GM18526 (cell line): ENCODE measurements around the gene HS3ST6.

Experiments used
- POLR2A ChIP-seq: IDR thresholded peaks from 3 replicates; pipeline ENCODE4 v1.6.1; 2011; ENCODE audit not compliant: insufficient read length; ENCODE audit errors: extremely low read depth

HS3ST6 gene

DNA sequence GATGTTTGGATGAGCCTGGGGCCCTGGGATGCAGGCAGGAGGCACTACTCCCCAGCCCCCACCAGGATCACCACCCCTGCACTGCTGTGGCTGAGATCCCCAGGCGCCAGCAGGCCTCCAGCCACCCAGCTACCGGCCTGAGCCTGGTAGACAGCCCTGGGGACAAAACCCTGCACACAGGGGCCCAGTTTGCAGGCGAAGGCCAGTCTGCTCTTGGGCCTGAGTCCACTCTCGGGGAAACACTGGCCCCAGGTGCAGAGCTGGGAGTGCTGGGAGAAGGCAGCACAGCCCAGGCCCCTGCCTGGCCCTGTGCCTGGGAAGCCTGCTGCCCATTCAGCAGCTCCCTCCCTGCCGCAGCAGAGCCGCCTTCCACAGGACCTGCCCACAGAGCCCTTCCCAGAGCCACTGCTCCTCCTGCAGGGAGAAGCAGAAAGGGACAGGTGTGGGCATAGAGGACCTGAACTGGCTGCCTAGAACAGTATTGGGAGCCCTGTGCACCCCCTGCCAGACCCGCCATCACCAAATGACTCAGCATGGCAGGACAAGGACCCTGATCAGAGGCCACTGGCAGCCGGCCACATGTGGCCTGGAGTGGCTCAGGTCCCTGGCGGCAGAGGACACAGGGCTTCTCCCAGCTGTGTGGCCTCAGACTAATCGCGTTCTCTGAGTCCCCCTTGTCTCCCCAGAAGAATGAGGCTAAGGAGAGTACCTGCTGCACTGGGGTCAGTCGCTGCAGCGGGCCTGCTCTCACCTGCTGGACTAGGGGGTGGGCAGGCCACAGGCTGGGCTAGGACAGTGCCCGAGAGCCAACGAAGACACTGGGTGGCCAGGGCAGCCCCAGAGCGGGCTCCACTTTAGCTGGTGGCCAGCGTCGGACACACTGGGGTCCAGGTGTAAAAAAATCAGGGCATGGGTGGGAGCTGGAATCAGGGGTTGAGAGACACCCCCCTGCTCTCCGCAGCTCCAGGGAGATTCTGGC, 14.1 kb upstream of the HS3ST6 start:
- TF ChIP-seq POLR2A, result no peak

DNA sequence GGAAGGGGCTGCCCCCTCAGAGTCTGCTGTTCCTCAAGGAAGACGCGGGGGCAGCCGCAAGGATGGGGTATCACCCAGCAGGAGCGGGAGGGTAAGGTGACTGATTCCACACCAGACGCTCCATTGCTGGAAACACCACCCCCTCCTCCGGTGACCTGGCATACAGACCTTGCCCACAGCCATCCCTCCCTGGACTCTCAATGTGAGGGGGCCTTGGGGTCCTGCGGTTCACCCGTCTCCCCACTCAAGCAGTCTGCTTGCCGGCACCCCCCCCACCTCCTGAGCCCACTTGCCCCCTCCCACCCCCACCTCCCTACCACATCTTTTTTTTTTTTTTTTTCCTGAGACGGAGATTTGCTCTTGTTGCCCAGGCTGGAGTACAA, 12.1 kb upstream of the HS3ST6 start:
- no peak for TF ChIP-seq POLR2A

DNA sequence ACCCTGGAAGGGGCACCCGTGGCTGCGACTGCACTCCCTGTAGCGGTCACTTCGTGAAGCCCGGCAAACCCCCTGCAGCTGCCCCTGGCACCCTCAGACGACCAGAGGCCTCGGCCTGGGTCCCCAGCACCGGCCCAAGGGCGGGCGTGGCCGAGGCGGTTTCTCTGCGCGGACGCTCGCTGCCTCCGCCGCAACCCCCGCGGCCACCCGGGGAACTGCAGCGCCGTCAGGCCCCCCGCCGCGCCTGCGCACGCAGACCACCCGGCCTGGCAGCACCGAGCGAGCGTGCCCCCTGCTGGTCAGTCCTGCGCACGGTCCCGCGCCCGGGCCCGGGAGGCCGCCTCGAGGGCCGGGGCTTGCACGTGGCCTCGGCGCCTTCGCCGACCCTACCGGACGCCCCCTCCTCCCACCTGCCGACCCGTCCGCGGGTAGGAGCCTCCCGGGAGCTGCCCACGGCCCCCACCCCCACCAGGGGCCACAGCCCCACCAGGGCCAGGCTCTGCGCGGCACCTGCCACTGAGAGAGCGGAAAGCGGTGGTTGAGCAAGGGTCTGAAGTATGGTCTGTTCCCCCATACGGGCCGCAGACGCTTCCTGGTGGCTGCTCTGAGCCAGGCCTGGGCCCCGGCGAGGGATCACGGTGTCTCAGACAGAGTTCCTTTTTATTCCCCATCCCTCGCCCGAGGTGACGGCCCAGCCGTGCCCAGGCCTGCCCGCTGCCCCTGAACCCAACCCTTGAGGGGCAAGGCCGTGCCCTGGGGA, 11.5 kb upstream of the HS3ST6 start:
- TF ChIP-seq POLR2A, result no peak

DNA sequence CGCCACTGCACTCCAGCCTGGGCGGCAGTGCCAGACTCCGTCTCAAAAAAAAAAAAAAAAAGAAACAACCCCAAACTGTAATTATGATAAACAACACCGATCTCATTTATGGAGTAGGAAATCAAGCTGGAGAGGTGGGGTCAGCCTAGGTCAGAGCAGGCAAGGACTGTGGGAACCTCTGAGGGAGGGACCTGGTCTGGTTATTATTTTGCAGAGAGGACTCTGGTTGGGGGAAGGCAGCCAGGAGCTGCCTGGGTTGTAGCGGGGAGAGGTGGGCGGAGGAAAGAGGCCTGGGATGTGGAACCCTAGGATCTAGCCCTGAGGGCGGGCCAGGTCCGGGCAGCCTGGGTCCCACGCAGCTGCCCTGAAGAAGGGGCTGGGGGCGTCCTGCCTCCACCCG, 10.9 kb upstream of the HS3ST6 start:
- no peak for TF ChIP-seq POLR2A

DNA sequence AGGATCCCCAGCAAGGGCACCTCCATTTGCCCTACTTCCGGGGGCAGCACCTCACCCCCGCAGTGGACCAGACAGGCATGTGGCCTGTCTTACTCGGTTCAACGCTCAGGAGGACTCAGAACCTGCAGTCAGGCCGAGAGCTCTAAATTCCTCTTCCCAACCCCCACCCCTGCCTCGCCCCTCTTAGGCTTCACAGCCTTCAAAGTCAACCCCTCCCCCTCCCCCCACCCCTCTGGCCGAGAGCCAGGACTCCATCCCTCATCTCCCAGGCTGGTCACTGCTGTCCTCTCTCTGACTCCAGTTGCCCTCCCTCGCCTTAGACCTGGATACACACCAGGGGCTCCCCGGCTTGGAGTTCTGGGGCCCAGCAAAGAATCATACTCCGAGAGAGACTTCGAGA, 8.1 kb upstream of the HS3ST6 start:
- no peak for TF ChIP-seq POLR2A

DNA sequence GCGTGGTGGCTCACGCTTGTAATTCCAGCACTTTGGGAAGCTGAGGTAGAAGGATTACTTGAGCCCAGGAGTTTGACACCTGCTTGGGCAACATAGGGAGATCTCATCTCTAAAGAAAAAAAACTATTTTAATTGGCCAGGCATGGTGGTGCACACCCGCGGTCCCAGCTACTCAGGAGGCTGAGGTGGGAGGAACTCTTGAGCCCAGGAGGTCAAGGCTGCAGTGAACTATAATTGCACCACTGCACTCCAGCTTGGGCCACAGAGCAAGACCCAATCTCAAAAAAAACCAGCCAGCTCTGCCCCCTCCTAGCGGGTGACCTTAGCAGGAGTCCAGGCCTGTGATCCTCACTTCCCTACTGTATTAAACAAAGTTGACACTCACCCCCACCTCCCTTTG, 5.9 kb upstream of the HS3ST6 start:
- TF ChIP-seq POLR2A, result no peak

DNA sequence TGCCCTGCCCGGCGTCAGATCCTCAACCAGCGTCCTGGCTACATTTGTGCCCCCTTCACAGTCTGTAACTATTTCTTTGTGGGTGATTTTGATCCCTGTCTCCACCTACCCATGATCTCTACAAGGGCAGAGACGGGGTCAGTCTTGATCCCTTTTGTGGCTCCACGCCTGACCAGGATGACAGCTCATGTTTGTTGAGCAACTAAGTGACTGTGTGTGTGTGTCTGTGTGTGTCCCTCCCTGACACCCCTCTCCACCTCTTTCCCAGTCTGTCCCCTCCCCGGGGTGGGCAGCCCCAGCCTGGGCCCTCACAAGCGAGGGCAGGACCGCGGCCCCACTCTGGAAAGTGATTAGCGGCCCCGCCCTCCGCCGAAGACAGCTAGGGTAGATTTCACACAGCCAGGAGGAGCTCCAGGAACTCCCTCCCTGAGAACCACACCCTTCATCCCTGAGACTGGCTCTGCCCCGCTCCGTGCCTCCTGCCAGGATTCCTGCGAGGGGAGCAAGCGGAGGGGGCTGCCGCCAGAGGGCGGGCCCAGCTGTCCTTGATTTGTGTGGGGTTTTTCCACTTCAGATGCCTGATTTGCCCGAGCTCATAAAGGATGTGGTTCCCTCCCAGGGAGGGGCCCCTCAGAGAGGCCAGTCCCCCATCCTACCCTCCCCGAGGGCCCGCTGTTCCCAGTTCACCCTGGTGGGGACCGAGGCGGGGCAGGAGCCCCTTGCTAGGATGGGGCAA, 5.3 kb upstream of the HS3ST6 start:
- no peak for TF ChIP-seq POLR2A

DNA sequence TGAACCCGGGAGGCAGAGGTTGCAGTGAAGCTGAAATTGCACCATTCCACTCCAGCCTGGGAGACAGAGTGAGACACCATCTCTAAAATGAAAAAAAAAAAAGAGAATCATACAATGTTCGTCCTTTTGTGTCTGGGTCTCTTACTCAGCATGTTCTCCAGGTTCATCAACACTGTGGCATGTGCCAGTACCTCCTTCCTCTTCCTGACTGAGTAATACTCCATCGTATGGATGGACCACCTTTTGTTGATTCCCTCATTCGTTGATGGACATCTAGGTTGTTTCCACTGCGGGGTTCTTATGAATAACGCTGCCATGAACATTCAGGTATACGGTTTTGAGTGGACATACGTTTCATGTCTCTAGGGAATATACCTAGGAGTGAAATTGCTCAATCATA, 4.1 kb upstream of the HS3ST6 start:
- TF ChIP-seq POLR2A, result no peak

DNA sequence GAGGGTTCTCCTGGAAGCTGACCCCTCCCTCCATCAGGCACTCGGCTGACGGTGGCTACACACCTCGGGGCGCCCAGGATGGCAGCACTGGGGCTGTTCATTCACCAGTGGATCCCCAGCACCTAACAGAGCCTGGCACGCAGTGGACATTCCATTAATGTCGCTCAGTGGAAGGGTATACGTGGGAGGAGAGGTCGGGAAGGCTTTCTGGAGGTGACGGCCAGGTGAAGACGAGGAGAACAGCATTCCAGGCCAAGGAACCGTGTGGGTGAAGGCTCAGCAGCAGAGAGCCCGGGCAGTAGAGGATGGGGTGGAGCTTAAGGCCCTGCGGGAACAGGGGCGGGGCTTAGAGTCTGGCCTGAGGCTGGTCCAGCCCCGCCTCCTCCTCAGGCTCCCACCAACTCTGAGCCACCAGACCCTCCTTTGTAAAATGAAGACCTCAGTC, 2.5 kb upstream of the HS3ST6 start:
- no peak for TF ChIP-seq POLR2A

DNA sequence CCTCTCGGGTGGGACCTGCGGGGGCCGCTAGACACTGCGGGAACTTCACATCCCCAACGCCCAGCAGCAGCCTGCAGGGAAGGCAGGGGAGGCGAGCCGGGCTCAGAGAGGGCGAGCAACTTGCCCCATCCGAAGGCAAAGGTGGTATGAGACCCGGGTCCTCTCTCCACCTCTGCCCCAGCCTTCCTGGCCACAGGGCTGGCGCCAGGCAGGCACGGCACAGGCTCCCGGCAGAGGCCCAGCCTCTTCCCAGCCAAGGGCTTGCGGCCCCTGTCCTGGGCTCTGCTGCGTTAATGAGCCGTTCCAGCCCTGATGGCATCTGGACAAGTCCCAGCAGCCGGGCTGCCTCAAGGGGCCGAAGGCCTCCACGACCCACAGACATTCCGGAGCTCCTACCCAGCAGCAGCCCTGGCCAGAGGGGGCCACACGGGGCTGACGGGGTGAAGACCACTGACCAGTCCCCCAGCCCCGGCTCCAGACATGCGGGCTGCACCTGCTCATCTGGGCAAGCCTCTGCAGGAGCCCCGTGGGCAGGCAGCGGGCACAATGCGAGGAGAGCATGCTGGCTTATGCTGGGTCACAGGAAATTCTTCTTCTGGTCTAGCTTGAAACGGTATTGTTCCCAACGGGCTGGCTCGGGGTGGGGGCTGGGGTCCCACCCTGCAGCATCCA, 1.2 kb upstream of the HS3ST6 start:
- no peak for TF ChIP-seq POLR2A

DNA sequence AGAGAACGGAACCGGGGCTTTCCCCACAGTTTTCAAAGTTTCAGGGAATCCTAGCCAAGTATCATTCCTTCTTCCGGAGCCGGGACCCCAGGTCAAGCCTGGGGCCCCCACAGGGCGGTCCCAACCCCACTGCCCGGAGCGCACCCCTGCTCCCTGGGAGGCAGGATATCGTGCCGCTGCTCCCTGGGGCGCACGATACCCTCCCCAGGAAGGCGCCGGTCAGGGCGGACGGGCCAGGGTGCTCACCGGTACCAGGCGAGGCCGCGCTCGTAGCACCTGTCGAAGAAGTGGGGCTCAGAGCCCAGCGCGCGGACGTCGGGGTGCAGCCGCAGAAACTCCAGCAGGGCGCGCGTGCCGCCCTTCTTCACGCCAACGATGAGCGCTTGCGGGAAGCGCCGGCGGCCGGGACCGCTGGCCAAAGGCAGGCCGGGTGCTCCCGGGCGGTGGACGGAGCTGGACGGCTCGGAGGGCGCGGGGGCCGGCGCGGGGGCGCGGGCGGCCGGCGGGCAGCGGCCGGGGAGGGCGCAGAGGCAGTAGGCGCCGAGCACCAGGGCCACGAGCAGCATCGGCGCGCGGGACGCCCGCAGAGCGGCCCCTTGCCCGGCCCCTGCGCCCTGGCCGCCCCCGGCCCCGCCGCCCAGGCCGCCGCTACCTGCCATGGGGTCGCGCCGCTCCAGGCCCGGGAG, 407 bp downstream of the HS3ST6 start:
- no peak for TF ChIP-seq POLR2A

DNA sequence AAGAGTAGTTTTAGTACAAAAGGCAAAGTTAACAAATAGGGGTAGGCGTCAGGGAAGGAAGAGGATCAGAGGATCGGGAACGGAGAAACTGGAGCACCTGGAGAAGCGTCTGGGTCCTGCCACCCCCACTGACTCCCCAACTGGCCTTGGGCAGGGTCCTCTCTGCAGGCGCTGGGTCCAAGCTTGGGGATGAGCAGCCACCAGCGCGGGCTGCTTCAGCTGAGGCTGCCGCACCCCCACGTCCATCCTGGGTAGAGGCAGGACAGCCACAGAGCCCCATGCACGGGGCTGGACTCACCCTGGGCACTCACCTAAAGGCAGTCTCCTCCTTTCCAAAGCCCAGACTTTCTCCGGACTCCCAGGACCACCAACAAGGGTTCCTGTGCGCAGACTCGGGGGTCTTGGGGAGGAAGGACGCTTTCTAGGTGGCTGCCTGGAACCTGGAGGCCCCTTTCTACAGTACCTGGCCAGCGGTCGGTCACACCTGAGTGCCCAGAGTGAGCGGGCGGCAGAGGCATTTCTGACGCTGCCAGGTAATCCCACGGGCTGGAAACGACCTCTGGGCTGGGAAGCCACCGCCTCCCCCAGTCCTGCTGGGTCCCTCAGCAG, 1.1 kb downstream of the HS3ST6 start:
- no peak for TF ChIP-seq POLR2A

DNA sequence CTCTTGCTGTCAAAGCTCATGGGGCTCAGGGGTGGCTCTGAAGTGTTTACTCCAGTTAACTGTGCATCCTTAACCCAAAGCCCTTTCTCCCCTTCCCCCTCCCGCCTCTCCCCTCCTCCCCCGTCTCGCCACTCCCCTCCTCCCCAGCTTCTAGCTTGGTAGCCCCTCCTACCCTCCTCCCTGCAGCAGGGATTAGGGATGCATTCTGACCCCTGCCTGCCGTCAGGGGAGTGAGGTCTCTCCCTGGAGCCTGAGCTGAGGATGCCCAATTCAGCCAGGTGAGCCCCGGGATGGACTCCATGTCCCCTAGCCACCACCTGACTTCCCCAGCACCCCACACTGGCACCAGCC, 1.6 kb downstream of the HS3ST6 start:
- TF ChIP-seq POLR2A, result no peak

DNA sequence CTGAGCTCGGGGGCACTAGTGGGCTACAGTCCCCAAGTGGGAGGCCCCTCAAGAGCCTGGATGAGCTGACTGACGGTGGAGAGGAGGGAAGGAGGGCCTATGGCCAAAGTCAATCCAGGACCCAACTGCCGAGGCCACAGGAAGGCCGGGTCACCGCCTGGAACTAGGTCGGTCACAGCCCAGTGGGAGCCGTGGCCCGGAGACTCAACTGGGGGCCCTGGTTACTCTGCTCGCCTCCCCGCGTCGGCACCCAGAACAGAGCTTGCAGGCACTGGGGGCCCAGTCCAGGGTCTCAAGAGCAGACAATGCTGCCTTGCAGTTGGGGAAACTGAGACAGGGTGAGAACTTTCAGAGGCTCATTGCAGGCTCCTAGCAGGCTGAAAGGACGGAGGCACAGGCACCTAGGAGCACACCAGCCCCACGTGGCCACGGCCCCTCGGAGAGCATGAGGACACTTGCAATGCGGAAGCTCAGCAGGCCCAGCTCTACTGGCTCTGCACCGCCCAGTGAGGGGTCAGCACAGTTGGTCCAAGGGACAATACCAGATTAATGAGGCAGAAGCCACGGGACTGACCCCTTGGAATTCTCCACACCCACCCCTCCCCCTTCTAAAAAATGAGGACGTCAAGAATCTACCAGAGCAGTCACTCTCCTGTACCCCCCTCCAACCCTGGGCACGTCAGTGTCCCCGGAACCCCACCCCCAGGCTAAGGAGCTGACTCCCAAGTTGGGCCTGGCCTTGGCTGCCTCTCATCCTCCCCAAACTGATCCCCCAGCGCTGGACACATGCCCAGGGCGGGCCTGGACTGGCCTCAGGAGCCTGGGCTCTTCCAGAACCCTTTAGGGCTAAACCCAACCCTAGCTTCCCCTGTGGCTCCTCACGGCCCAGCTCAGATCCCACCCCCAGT, 2.2 kb downstream of the HS3ST6 start:
- no peak for TF ChIP-seq POLR2A

DNA sequence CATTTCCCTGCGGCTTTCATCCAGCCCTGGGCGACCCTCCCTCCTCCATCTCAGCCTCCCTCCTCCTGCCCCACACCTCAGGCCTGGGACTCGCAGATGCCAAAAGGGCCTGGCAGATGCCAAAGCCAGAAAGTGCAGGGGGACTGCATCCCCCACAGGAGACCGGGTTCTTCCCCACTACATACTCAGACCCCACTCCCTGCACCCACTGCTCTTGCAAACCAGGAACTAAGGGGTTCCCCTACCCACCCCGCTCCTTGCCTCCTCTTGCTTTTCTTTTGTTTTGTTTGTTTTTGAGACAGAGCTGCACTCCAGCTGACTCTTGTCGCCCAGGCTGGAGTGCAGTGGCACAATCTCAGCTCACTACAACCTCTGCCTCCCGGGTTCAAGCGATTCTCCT, 3.2 kb downstream of the HS3ST6 start:
- no peak for TF ChIP-seq POLR2A
